ENCODE results near the gene NDE1.
"Not testable (repeated sequence)": the region's sequence is repeated elsewhere in the genome, so short reads cannot be mapped to it uniquely, and the experiment has no call there.

The NDE1 gene

GRCh38 chr16:15658149-15658548 lies 8.1 kb downstream of the NDE1 start:
- TF ChIP-seq FOXP2 (optimal IDR thresholded peaks at IDR 0.05; ENCODE audit: control extremely low read depth, extremely low read length, insufficient read depth), result no peak
- Histone ChIP-seq H3K27ac (no peak overlapping the region), H3K9me3 (ENCODE audit: low read depth, low read length) (no peaks in the 10 kb centered on the region), H3K36me3 (ENCODE audit: insufficient read depth, low read length) (no peaks in the 10 kb centered on the region), H3K4me3 (no peak overlapping the region), H3K9ac (ENCODE audit: insufficient read length) (no peak overlapping the region)
- DNase-seq (ENCODE audit: low read depth, low spot score), result no peak

- Histone ChIP-seq H3K9ac (ENCODE audit: insufficient read length) (no peak overlapping the region), H3K36me3 (ENCODE audit: insufficient read depth, low read length) (no peaks in the 10 kb centered on the region), H3K27ac (no peak overlapping the region), H3K9me3 (ENCODE audit: low read depth, low read length) (no peaks in the 10 kb centered on the region), H3K4me3 (no peak overlapping the region)
- no peak for TF ChIP-seq POLR2AphosphoS5 (IDR thresholded peaks at IDR 0.05; ENCODE audit: borderline replicate concordance, low read depth, low read length)
- no peak for DNase-seq (ENCODE audit: low read depth, low spot score)
These were observed 8.5 kb downstream of the NDE1 start for GRCh38 chr16:15658556-15658955.

GRCh38 chr16:15660203-15660601 lies 10.2 kb downstream of the NDE1 start:
- DNase-seq (ENCODE audit: low read depth, low spot score), result no peak
- Histone ChIP-seq H3K36me3 (ENCODE audit: insufficient read depth, low read length) (peaks cover 6% of the 10 kb centered on the region), H3K27ac (no peak overlapping the region), H3K9ac (ENCODE audit: insufficient read length) (no peak overlapping the region), H3K4me3 (no peak overlapping the region), H3K9me3 (ENCODE audit: low read depth, low read length) (no peaks in the 10 kb centered on the region)
- TF ChIP-seq EZH2 (IDR thresholded peaks at IDR 0.05) (no peak), POLR2AphosphoS5 (IDR thresholded peaks at IDR 0.05; ENCODE audit: borderline replicate concordance, low read depth, low read length) (no peak), FOXP2 (optimal IDR thresholded peaks at IDR 0.05; ENCODE audit: control extremely low read depth, extremely low read length, insufficient read depth) (no peak)

GRCh38 chr16:15665107-15665506 lies 15.1 kb downstream of the NDE1 start:
- TF ChIP-seq POLR2AphosphoS5 (IDR thresholded peaks at IDR 0.05; ENCODE audit: borderline replicate concordance, low read depth, low read length) (no peak), EZH2 (IDR thresholded peaks at IDR 0.05) (no peak), FOXP2 (optimal IDR thresholded peaks at IDR 0.05; ENCODE audit: control extremely low read depth, extremely low read length, insufficient read depth) (no peak)
- no peak overlapping the region for H3K9ac ChIP-seq (ENCODE audit: insufficient read length)
- H3K4me3 ChIP-seq, result no peak overlapping the region
- DNase-seq (ENCODE audit: low read depth, low spot score), result no peak
- no peaks in the 10 kb centered on the region for H3K9me3 ChIP-seq (ENCODE audit: low read depth, low read length)
- no peak overlapping the region for H3K27ac ChIP-seq
- H3K36me3 ChIP-seq (ENCODE audit: insufficient read depth, low read length), result peaks cover 21% of the 10 kb centered on the region

GRCh38 chr16:15667091-15667742 lies 17.2 kb downstream of the NDE1 start:
- Histone ChIP-seq H3K9ac (ENCODE audit: insufficient read length) (no peak overlapping the region), H3K9me3 (ENCODE audit: low read depth, low read length) (no peaks in the 10 kb centered on the region), H3K4me3 (no peak overlapping the region), H3K36me3 (ENCODE audit: insufficient read depth, low read length) (peaks cover 21% of the 10 kb centered on the region), H3K27ac (no peak overlapping the region)
- no peak for TF ChIP-seq EZH2 (IDR thresholded peaks at IDR 0.05)
- TF ChIP-seq FOXP2 (optimal IDR thresholded peaks at IDR 0.05; ENCODE audit: control extremely low read depth, extremely low read length, insufficient read depth), result no peak
- no peak for TF ChIP-seq POLR2AphosphoS5 (IDR thresholded peaks at IDR 0.05; ENCODE audit: borderline replicate concordance, low read depth, low read length)
- no peak for DNase-seq (ENCODE audit: low read depth, low spot score)

DNA sequence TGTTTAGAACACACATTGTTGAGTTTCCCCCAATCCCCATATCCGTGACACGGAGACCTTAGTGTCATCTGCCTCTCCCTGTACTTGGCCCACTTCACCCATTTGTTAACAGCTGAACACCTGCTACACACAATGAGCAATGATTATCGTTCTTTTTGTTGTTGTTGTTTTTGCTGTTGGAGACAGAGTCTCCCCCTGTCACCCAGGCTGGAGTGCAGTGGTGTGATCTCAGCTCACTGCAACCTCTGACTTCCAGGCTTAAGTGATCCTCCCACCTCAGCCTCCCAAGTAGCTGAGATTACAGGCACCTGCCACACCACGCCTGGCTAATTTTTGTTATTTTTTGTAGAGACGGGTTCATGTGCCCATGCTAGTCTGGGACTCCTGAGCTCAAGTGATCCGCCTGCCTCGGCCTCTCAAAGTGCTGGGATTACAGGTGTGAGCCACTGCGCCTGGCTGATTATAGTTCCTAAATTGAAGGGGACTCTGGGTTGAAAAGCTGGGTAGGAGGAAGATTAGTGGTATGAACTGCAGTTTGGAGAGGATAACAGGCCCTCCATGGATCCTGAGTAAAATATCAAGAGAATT lies 21.6 kb downstream of the NDE1 start:
- Histone ChIP-seq H3K36me3 (ENCODE audit: insufficient read depth, low read length) (peaks cover 7% of the 10 kb centered on the region; the same call in 1 of the 2 replicates), H3K27ac (no peak overlapping the region), H3K9ac (ENCODE audit: insufficient read length) (no peak overlapping the region), H3K4me3 (no peak overlapping the region), H3K9me3 (ENCODE audit: low read depth, low read length) (no peaks in the 10 kb centered on the region)
- TF ChIP-seq POLR2AphosphoS5 (IDR thresholded peaks at IDR 0.05; ENCODE audit: borderline replicate concordance, low read depth, low read length) (no peak), FOXP2 (optimal IDR thresholded peaks at IDR 0.05; ENCODE audit: control extremely low read depth, extremely low read length, insufficient read depth) (no peak), EZH2 (IDR thresholded peaks at IDR 0.05) (no peak)
- DNase-seq (ENCODE audit: low read depth, low spot score), result no peak

GRCh38 chr16:15672127-15672513 lies 22.1 kb downstream of the NDE1 start:
- not testable (repeated sequence) for H3K4me3 ChIP-seq; H3K27ac ChIP-seq; H3K9me3 ChIP-seq (ENCODE audit: low read depth, low read length); H3K36me3 ChIP-seq (ENCODE audit: insufficient read depth, low read length); H3K9ac ChIP-seq (ENCODE audit: insufficient read length); DNase-seq (ENCODE audit: low read depth, low spot score)

DNA sequence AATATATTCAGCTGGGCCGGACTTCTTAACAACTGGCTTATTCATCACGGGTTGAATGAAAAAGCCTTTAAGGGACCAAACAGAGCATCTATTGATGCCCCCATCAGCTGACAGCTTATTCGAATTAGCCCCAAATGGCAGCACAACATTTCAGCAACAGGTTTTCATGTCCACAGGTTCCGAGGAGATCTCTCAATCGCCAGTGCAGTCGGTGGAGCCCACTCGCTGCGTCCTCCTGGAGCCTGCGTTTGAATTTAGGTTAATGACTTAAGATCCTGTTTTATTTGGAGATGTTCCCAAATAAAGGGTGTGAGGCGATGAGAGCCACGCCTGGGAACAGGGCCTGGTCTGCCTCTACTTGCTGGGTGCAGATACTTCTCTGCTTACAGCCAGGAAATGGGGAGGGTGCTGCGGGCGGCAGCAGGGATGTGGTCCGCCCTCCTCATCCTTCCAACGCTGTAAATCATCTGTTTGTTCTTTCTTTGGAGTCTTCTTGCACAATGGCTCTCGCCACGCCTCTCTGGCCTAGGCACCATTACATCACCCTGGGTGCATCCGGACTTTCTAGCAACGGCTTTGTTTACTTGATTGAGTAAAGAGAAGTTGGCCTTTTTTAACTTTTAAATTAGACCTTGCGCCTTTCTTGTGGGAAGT lies 22.6 kb downstream of the NDE1 start:
- Histone ChIP-seq H3K36me3 (ENCODE audit: insufficient read depth, low read length) (peaks cover 4% of the 10 kb centered on the region; the same call in 1 of the 2 replicates), H3K9me3 (ENCODE audit: low read depth, low read length) (no peaks in the 10 kb centered on the region), H3K9ac (ENCODE audit: insufficient read length) (no peak overlapping the region), H3K27ac (no peak overlapping the region), H3K4me3 (no peak overlapping the region)
- no peak for DNase-seq (ENCODE audit: low read depth, low spot score)
- TF ChIP-seq EZH2 (IDR thresholded peaks at IDR 0.05) (no peak), POLR2AphosphoS5 (IDR thresholded peaks at IDR 0.05; ENCODE audit: borderline replicate concordance, low read depth, low read length) (no peak), FOXP2 (optimal IDR thresholded peaks at IDR 0.05; ENCODE audit: control extremely low read depth, extremely low read length, insufficient read depth) (no peak)

GRCh38 chr16:15674571-15674970 lies 24.5 kb downstream of the NDE1 start:
- H3K36me3 ChIP-seq (ENCODE audit: insufficient read depth, low read length), result peaks cover 6% of the 10 kb centered on the region
- no peak for TF ChIP-seq EZH2 (IDR thresholded peaks at IDR 0.05)
- no peak for TF ChIP-seq POLR2AphosphoS5 (IDR thresholded peaks at IDR 0.05; ENCODE audit: borderline replicate concordance, low read depth, low read length)
- TF ChIP-seq FOXP2 (optimal IDR thresholded peaks at IDR 0.05; ENCODE audit: control extremely low read depth, extremely low read length, insufficient read depth), result no peak
- DNase-seq (ENCODE audit: low read depth, low spot score), result no peak

More at GRCh38 chr16:15674571-15674970, 24.5 kb downstream of the NDE1 start:
- Histone ChIP-seq H3K27ac (no peak overlapping the region), H3K9me3 (ENCODE audit: low read depth, low read length) (no peaks in the 10 kb centered on the region), H3K9ac (ENCODE audit: insufficient read length) (no peak overlapping the region), H3K4me3 (no peak overlapping the region)

Measured in SK-N-MC (cell line).